HUES6 (cell line): ENCODE results near the gene MED26.

Experiments
- H3K27ac ChIP-seq: 2 replicates; pipeline ENCODE4 v1.7.0; 2013; ENCODE audit warnings: low read depth, mild to moderate bottlenecking, low read length, inconsistent platforms
- H3K27me3 ChIP-seq: 2 replicates; pipeline ENCODE4 v1.6.1; 2013; ENCODE audit warnings: low read length; ENCODE audit not compliant: control insufficient read depth, insufficient read depth
- H3K36me3 ChIP-seq: 2 replicates; pipeline ENCODE4 v1.6.1; 2013; ENCODE audit warnings: low read length; ENCODE audit not compliant: control insufficient read depth, insufficient read depth
- H3K4me1 ChIP-seq: 2 replicates; pipeline ENCODE4 v1.6.1; 2013; ENCODE audit warnings: low read length; ENCODE audit not compliant: control insufficient read depth, insufficient read depth
- H3K4me3 ChIP-seq: 2 replicates; pipeline ENCODE4 v1.5.1; 2013; ENCODE audit warnings: low read depth, low read length
- H3K9ac ChIP-seq: one replicate; pipeline ENCODE4 v1.6.1; 2013; ENCODE audit warnings: mild to moderate bottlenecking, low read length
- H3K9me3 ChIP-seq: 2 replicates; pipeline ENCODE4 v1.6.1; 2013; ENCODE audit warnings: low read depth, low read length; ENCODE audit not compliant: control insufficient read depth, insufficient read depth

MED26 gene

GRCh38 chr19:16581145-16581970 lies 46.6 kb downstream of the MED26 start:
- Histone ChIP-seq H3K27me3 (no peaks in the 10 kb centered on the region), H3K9me3 (no peaks in the 10 kb centered on the region), H3K27ac (no peak overlapping the region), H3K9ac (no peak overlapping the region), H3K4me1 (peaks cover 27% of the 10 kb centered on the region), H3K36me3 (peaks cover 28% of the 10 kb centered on the region), H3K4me3 (no peak overlapping the region)

- no peaks in the 10 kb centered on the region for H3K27me3 ChIP-seq
- no peaks in the 10 kb centered on the region for H3K9me3 ChIP-seq
- no peak overlapping the region for H3K27ac ChIP-seq
- no peak overlapping the region for H3K4me3 ChIP-seq
- peaks cover 7% of the 10 kb centered on the region for H3K4me1 ChIP-seq
- peaks cover 44% of the 10 kb centered on the region for H3K36me3 ChIP-seq
- H3K9ac ChIP-seq = no peak overlapping the region
Observed at GRCh38 chr19:16579381-16579780, 48.6 kb downstream of the MED26 start.

GRCh38 chr19:16577531-16577985 lies 50.4 kb downstream of the MED26 start:
- Histone ChIP-seq H3K36me3 (peaks cover 44% of the 10 kb centered on the region), H3K4me1 (peaks cover 7% of the 10 kb centered on the region; the same call in 1 of the 2 replicates), H3K4me3 (no peak overlapping the region), H3K9me3 (no peaks in the 10 kb centered on the region), H3K9ac (peak overlapping the region; percentile 18), H3K27me3 (no peaks in the 10 kb centered on the region), H3K27ac (no peak overlapping the region)

GRCh38 chr19:16576690-16577530 lies 51.1 kb downstream of the MED26 start:
- Histone ChIP-seq H3K4me1 (peaks cover 7% of the 10 kb centered on the region; the same call in 1 of the 2 replicates), H3K9me3 (no peaks in the 10 kb centered on the region), H3K36me3 (peaks cover 44% of the 10 kb centered on the region), H3K9ac (no peak overlapping the region), H3K27ac (no peak overlapping the region), H3K27me3 (no peaks in the 10 kb centered on the region), H3K4me3 (no peak overlapping the region)

GRCh38 chr19:16575861-16576689 lies 51.9 kb downstream of the MED26 start:
- H3K9me3 ChIP-seq = no peaks in the 10 kb centered on the region
- no peak overlapping the region for H3K9ac ChIP-seq
- no peak overlapping the region for H3K4me3 ChIP-seq
- H3K36me3 ChIP-seq = peaks cover 44% of the 10 kb centered on the region
- peaks cover 12% of the 10 kb centered on the region for H3K4me1 ChIP-seq
- no peak overlapping the region for H3K27ac ChIP-seq
- no peaks in the 10 kb centered on the region for H3K27me3 ChIP-seq

GRCh38 chr19:16575282-16575681 lies 52.7 kb downstream of the MED26 start:
- Histone ChIP-seq H3K4me3 (no peak overlapping the region), H3K27ac (no peak overlapping the region), H3K27me3 (no peaks in the 10 kb centered on the region), H3K9ac (no peak overlapping the region), H3K36me3 (peaks cover 46% of the 10 kb centered on the region), H3K9me3 (no peaks in the 10 kb centered on the region), H3K4me1 (peaks cover 13% of the 10 kb centered on the region)

- Histone ChIP-seq H3K27ac (no peak overlapping the region), H3K9me3 (no peaks in the 10 kb centered on the region), H3K36me3 (peaks cover 50% of the 10 kb centered on the region), H3K4me1 (peaks cover 13% of the 10 kb centered on the region), H3K4me3 (peak overlapping the region; percentile 95), H3K27me3 (no peaks in the 10 kb centered on the region), H3K9ac (no peak overlapping the region)
Observed at GRCh38 chr19:16573925-16574324, 54.1 kb downstream of the MED26 start.

GRCh38 chr19:16573296-16573695 lies 54.7 kb downstream of the MED26 start:
- Histone ChIP-seq H3K36me3 (peaks cover 50% of the 10 kb centered on the region), H3K27me3 (no peaks in the 10 kb centered on the region), H3K4me3 (peak overlapping the region; percentile 95), H3K27ac (peak overlapping the region; percentile 35; the same call in 1 of the 2 replicates), H3K9ac (peak overlapping the region; percentile 79), H3K4me1 (peaks cover 13% of the 10 kb centered on the region), H3K9me3 (no peaks in the 10 kb centered on the region)

- peak within 1 kb of the TSS; percentile 35; the same call in 1 of the 2 replicates for H3K27ac ChIP-seq
Observed at GRCh38 chr19:16572332-16573211, 55.4 kb downstream of the MED26 start, which contains the start of gene SLC35E1. Gene SLC35E1 (minus strand): TSS chr19:16572415. CDS start chr19:16572364, 51 bp downstream.

More at GRCh38 chr19:16572332-16573211, 55.4 kb downstream of the MED26 start, which contains the start of gene SLC35E1:
- peak within 1 kb of the TSS; percentile 95 for H3K4me3 ChIP-seq
- H3K27me3 ChIP-seq = no peaks in the 10 kb centered on the region
- peaks cover 51% of the 10 kb centered on the region for H3K36me3 ChIP-seq
- no peaks in the 10 kb centered on the region for H3K9me3 ChIP-seq
- H3K4me1 ChIP-seq = peaks cover 13% of the 10 kb centered on the region
- peak within 1 kb of the TSS; percentile 84 for H3K9ac ChIP-seq
